ENCODE data around the gene SORCS2. TPM values are rescaled to one million over a fixed set of nuclear protein-coding genes. Genes with fewer than 3 reads are reported as not detected.

The SORCS2 gene
- total and polyA plus RNA-seq, 2 of the 8 experiments (the other 6 are each of a cell fraction or from before 2014, with no cell fraction given): 0.36 to 1.8 TPM

DNA sequence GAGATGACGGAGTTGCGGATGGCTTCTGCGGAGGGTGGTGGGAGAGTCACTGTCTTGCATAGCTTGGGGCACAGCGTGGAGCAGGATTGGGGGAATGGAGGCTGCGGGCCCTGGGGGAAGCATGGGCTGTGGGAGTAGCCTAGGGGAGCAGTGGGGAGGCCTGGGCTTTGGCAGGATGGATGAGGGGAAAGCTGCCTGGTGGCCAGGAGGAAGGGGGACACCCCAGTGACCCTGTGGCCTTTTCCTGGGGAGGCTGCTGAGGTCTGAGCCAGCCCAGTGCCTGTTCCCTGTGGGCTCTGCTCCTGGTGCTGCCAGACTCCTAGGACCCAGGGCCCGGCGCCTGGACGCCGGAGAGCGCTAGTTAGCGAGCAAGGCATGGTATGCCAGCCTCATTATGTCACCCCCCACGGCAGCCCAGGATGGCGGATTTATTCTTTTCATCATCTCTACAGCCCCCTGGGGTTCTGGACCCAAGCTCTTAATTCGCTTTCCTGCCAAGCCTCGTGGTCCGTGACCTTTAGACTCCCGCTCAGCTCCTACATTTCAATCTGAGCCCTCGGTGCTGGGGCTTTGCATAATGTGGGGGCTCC, 39.8 kb downstream of the SORCS2 start (continued):
- TF ChIP-seq TAF1 (IDR thresholded peaks at IDR 0.05; ENCODE audit: low read depth, low read length) (no peak), CBX8 (IDR thresholded peaks at IDR 0.05; ENCODE audit: borderline replicate concordance, low read depth, low read length) (no peak), FOSL1 (IDR thresholded peaks at IDR 0.05; ENCODE audit: insufficient read depth, low read depth, low read length) (no peak), BCL11A (IDR thresholded peaks at IDR 0.05; ENCODE audit: low read depth in 2 of 2, low read length in 2 of 2) (no peak), SUZ12 (IDR thresholded peaks at IDR 0.05; ENCODE audit: low read length) (no peak)
